Pulmonary artery endothelial cell (primary cell): ENCODE data around the gene LRRC23. TPM values are rescaled to one million over a fixed set of nuclear protein-coding genes. Genes with fewer than 3 reads are reported as not detected.

Experiments used
- DNase-seq: peaks from one replicate; pipeline ENCODE4 v3.0.0-alpha.2; 2011; ENCODE audit warnings: low read depth, low spot score
- total RNA-seq: library from RNA; depleted of rRNA; stranded (reverse); fragments of >200 nt; gene quantifications from 2 replicates; pipeline ENCODE4 v1.2.3, GENCODE V29; 2014

LRRC23 gene
- total RNA-seq, 1 donor from 2014 or later = 4.4 TPM

GRCh38 chr12:6956021-6956727 is 51.6 kb downstream of the LRRC23 start:
- DNase-seq = no peak

- no peak for DNase-seq
Measured at GRCh38 chr12:6957151-6957701, 52.6 kb downstream of the LRRC23 start.

DNA sequence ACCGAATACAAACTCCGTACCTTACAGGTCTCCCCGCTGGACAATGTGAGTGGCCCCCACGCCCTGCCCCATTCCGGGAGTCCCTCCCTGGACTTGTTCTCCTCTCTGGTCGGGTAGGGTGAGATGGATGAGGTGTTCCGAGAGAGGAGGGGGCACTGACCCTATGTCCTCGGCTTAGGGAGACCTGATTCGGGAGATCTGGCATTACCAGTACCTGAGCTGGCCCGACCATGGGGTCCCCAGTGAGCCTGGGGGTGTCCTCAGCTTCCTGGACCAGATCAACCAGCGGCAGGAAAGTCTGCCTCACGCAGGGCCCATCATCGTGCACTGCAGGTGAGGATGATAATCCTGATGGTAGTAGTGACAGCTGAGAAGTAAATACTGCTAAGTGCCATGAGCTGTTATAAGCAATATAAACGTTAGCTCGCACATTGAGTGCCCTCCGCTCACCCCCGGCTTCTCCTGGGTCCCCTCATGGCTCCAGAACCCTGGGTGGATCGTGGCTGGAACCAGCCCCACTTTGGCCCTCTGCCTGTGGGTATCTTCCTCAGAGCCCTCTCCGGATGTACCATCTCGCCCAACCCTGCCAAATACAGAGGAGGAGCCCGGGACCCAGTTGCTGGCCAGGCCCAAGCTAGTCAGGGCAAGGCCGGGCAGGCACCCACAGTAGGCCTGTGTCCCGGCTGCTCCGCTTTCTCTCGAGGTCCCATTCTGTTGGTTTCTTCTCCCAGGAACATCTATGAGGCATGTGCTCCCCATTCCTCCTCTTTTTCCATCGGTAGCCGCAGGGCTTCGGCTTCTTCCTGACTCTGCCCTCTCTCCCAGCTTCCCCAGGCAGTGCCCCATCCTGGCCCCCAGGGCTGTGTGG is 53.4 kb downstream of the LRRC23 start:
- DNase-seq = no peak

DNA sequence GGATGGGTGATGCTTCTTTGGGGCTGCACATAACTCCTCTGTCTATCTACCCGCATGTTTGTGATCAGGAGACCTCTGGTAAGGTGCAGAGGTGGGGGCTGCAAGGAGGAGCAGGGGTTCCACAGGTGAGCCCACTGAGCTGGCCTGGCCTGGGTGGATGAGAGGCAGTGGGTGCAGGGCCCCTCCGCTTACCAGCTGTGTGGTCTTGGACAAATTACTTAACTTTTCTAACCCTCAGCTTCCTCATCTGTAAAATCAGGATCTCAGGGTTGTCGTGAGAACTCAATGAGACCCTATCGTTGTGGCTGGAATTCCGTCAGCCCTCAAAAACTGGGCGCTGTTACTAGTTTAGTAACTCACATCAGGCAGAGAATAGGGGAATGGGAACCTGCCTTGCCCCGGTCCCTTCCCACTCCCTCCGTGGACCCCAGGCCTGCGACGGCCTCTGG is 54.0 kb downstream of the LRRC23 start:
- no peak for DNase-seq

DNA sequence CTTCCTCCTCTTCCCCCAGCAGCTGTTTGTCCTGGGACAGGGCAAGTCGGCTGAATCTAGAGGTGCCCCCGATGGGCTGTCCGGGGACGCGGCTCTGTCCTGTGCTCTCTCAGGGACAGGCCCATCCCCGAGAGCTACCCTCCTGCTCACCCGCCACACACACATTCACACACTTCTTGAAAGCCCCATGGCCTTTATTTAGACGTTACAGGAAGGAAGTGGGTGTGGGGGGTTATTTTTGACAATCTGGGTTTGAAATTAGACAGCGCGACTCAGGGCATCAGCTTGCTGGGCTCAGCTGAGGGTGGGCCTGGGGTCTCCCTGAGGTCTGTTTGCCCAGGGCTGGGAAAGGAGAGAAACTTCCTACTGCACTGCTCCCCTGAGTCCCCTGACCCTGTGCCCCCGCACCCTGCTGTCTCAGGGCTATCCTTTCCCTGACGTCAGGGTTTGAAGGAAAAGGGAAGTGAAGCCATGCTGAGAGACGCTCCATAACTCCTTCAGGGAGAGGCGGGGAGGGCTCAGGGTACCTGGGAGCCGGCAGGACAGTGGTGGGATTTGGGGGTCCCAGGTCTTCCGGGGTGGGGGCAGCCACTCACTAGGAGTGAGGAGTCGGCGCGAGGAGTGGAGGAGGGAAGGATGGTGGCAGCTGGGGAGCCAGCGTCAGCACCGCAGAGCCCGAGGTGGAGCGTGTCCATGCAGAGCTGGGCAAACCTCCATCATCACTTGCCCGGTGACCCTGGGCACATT is 54.6 kb downstream of the LRRC23 start:
- no peak for DNase-seq

GRCh38 chr12:6959805-6960592 is 55.4 kb downstream of the LRRC23 start:
- DNase-seq = no peak

DNA sequence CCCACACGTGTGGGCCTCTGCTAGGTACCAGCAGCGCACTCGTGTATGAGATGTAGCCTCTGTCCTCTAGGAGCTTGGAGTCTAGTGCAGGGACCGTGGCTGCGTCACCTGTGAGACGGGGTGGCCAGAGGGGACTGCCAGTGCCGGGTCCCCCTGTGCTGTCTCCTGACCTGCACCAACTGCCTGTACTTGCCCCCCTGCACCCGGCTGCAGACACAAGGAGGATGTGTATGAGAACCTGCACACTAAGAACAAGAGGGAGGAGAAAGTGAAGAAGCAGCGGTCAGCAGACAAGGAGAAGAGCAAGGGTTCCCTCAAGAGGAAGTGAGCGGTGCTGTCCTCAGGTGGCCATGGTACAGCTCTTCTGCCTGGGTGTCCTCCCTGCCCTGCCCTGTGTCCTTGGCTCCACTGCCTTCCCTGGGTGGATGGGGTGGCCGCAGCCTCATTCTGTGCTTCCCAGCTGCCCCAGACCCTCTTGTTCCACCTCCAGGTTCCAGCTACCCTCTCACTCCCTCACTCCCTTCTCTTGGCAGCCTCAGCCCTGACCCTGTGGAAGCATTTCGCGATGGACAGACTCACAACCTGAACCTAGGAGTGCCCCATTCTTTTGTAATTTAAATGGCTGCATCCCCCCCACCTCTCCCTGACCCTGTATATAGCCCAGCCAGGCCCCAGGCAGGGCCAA is 56.1 kb downstream of the LRRC23 start:
- DNase-seq = no peak

DNA sequence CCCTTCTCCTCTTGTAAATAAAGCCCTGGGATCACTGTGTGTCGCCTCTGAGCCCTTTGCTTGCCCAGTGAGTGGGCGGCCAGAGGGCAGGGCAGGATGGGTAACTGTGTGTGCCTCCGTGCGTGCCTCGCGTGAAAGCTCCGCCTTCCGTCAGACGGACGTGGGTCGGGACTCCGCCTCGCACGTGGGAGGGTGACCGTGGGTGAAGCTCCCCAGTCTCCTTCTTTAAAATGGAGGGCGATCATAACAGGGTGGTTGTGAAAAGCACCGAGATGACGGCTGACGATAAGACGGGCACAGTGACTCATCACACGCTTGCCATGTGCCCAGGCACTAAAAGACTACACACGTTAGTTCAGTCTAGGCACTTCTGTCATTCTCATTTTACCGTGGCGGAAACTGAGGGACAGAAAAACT is 56.7 kb downstream of the LRRC23 start:
- DNase-seq = no peak

GRCh38 chr12:6961695-6962284 is 57.2 kb downstream of the LRRC23 start:
- DNase-seq = no peak

DNA sequence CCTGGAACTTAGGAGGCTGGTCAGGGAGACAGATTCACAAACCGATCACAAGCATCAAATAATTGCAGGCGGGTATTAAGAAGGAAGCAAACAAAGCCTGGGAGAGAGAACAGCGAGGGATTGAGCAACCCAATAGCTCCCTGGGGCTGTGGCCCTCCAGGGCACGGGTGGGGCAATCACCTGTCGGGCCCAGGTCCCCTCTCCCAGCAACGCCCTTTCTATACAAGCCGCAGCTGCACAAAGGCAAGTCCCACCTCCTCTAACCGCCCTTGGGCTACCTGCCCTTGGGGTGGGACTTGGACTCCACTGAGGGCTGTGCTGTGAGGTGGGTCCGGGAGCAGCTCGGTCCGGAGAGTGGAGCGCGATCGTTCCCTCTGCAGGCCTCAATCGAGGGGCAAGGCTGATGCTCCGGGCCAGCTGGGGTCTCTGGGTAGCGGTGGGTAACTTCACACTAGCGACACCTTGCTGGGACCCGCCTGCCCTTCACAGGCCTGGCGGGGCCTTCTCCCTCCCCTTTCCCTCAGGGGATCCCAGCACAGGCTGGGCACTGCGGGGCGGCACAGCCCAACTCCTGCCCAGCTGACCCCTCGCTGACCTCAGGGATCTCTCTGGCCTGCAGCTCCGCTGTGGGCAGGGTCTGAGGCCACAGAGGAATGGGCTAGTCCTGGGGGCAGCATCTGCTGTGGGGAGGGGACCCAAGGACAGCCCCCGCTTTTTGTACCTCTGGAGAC is 57.8 kb downstream of the LRRC23 start:
- no peak for DNase-seq

- no peak for DNase-seq
Measured at GRCh38 chr12:6963016-6963731, 58.6 kb downstream of the LRRC23 start.

Other genes starting within 250 kb of the LRRC23 start
- gene ING4, start 241.7 kb upstream of the LRRC23 start, total RNA-seq = 26.0 and 31.9 TPM in 2 replicates
- gene ZNF384, start 215.4 kb upstream of the LRRC23 start, total RNA-seq = 9.5 and 12.0 TPM in 2 replicates
- gene PIANP, start 204.0 kb upstream of the LRRC23 start, total RNA-seq = not detected in 2 replicates
- 54.8 and 71.4 TPM in 2 replicates for gene COPS7A, start 180.8 kb upstream of the LRRC23 start, total RNA-seq
- gene MLF2, start 151.7 kb upstream of the LRRC23 start, total RNA-seq = 56.9 and 94.9 TPM in 2 replicates
- gene PTMS, start 138.5 kb upstream of the LRRC23 start, total RNA-seq = 45.2 and 61.3 TPM in 2 replicates
- 0.11 and 0.13 TPM in 2 replicates for gene LAG3, start 132.3 kb upstream of the LRRC23 start, total RNA-seq
- gene CD4, start 115.3 kb upstream of the LRRC23 start, total RNA-seq = 0.07 TPM in 1 of 2 replicates, not detected in the other
- 9.0 and 13.5 TPM in 2 replicates for gene GPR162, start 83.0 kb upstream of the LRRC23 start, total RNA-seq
- gene P3H3, start 76.4 kb upstream of the LRRC23 start, total RNA-seq = 66.5 and 83.1 TPM in 2 replicates
- gene GNB3, start 63.9 kb upstream of the LRRC23 start, total RNA-seq = 0.79 and 1.4 TPM in 2 replicates
- 11.0 and 27.2 TPM in 2 replicates for gene CDCA3, start 53.5 kb upstream of the LRRC23 start, total RNA-seq
- 105 and 132 TPM in 2 replicates for gene USP5, start 52.7 kb upstream of the LRRC23 start, total RNA-seq
- gene TPI1, start 37.3 kb upstream of the LRRC23 start, total RNA-seq = 941 and 1,374 TPM in 2 replicates
- 3.1 and 5.8 TPM in 2 replicates for gene SPSB2, start 31.5 kb upstream of the LRRC23 start, total RNA-seq
- 8.8 and 12.6 TPM in 2 replicates for gene ENO2, start 9.8 kb downstream of the LRRC23 start, total RNA-seq
- 6.1 and 6.7 TPM in 2 replicates for gene ATN1, start 23.1 kb downstream of the LRRC23 start, total RNA-seq
- not detected in 2 replicates for gene RNU7-1, start 39.0 kb downstream of the LRRC23 start, total RNA-seq
- 68.2 and 84.6 TPM in 2 replicates for gene C12orf57, start 39.2 kb downstream of the LRRC23 start, total RNA-seq
- gene PTPN6, start 46.5 kb downstream of the LRRC23 start, total RNA-seq = 0.13 and 0.60 TPM in 2 replicates
- gene PHB2, start 65.8 kb downstream of the LRRC23 start, total RNA-seq = 182 and 215 TPM in 2 replicates
- 47.9 and 85.6 TPM in 2 replicates for gene EMG1, start 66.1 kb downstream of the LRRC23 start, total RNA-seq
- 5.2 and 8.6 TPM in 2 replicates for gene LPCAT3, start 113.7 kb downstream of the LRRC23 start, total RNA-seq
- 0.40 and 5.1 TPM in 2 replicates for gene C1S, start 155.9 kb downstream of the LRRC23 start, total RNA-seq
- 1.9 and 4.4 TPM in 2 replicates for gene C1R, start 187.6 kb downstream of the LRRC23 start, total RNA-seq
- 15.6 and 19.7 TPM in 2 replicates for gene C1RL, start 204.4 kb downstream of the LRRC23 start, total RNA-seq
- gene RBP5, start 224.1 kb downstream of the LRRC23 start, total RNA-seq = not detected in 2 replicates
- 12.8 and 18.5 TPM in 2 replicates for gene CLSTN3, start 225.5 kb downstream of the LRRC23 start, total RNA-seq